Spinal cord (tissue), 10 donors: Measurements from ENCODE around the gene PAX6. TPM values are rescaled to one million over a fixed set of nuclear protein-coding genes. Genes with fewer than 3 reads are reported as not detected.
"Not testable (repeated sequence)": the region's sequence is repeated elsewhere in the genome, so short reads cannot be mapped to it uniquely, and the experiment has no call there.

Source experiments
- DNase-seq, 6 donors: peaks; one replicate each; pipeline versions ENCODE4 v3.0.0 to v3.0.0-alpha.2; 2013 to 2015; ENCODE audit warnings: low spot score in 6 of 6, low read depth in 4 of 6
- H3K27ac ChIP-seq: one replicate; pipeline ENCODE4 v1.5.1; 2013; ENCODE audit warnings: low read depth, low read length, control low read depth
- H3K27me3 ChIP-seq: one replicate; pipeline ENCODE4 v1.6.1; 2013; ENCODE audit warnings: low read length; ENCODE audit not compliant: control insufficient read depth, insufficient read depth
- H3K36me3 ChIP-seq: one replicate; pipeline ENCODE4 v1.6.1; 2013; ENCODE audit warnings: low read length; ENCODE audit not compliant: control insufficient read depth, insufficient read depth
- H3K4me1 ChIP-seq: one replicate; pipeline ENCODE4 v1.6.1; 2013; ENCODE audit warnings: low read length; ENCODE audit not compliant: control insufficient read depth, insufficient read depth
- H3K4me3 ChIP-seq: one replicate; pipeline ENCODE4 v1.5.1; 2013; ENCODE audit warnings: low read depth, low read length, control low read depth
- H3K9me3 ChIP-seq: one replicate; pipeline ENCODE4 v1.6.1; 2013; ENCODE audit warnings: low read length; ENCODE audit not compliant: control insufficient read depth, insufficient read depth
- WGBS: methylation state at CpG from one replicate; pipeline ENCODE4 v1.1.5; 2013; ENCODE audit warnings: missing lambda C conversion rate; ENCODE audit not compliant: insufficient coverage; 5-methylcytosine and 5-hydroxymethylcytosine counted together
- polyA plus RNA-seq, 2 donors: library from polyadenylated mRNA; unstranded; fragments of 120-200 nt; gene quantifications; one replicate each; pipeline ENCODE4 v1.2.1, GENCODE V29; 2013; ENCODE audit not compliant: insufficient read length in 2 of 2
- total RNA-seq, 2 donors: library from RNA; depleted of rRNA in 1 of 2; stranded (reverse); fragments of 120-200 nt in 1 of 2; fragments of >200 nt in 1 of 2; gene quantifications; one replicate each; pipeline versions ENCODE4 v1.2.3 to v1.2.4, GENCODE V29; 2013 to 2014
- donor health status: healthy.

PAX6 gene
- total and polyA plus RNA-seq, 4 donors: 9.4 to 44.1 (median 31.0) TPM

DNA sequence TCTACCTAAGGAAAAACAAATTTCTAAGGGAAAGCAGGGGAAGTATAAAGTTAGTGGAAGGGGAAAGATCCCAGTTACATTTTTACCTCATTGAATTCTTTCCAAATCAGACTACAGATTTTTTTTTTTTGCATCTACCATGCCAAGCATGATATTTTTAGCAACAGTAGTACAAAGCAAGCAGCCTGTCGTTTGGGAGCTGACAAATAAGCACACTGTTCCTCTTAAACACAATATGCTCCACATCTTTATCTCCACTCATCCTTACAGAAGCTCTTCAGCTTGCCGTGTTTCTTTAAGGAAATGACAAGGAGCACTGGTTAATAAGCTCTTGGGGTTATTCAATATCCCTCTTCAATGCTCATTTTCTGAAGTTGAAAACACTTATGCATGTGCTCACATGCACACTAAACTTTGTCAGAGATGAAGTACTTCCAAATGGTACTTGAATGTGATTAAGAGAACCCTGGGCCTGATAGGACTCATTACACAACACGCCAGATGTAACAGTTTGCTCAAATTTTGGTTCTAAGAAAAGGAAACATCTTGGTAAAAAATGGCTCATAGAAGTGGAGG is 53.8 kb downstream of the PAX6 start:
- Histone ChIP-seq H3K9me3 (no peaks in the 10 kb centered on the region), H3K36me3 (no peaks in the 10 kb centered on the region), H3K27ac (no peak overlapping the region), H3K4me1 (no peaks in the 10 kb centered on the region), H3K4me3 (no peak overlapping the region), H3K27me3 (no peaks in the 10 kb centered on the region)
- DNase-seq: peak in 2 of 6 donors; percentile 35 to 77
- 9% methylated on average over 1 of the region's 3 CpGs for WGBS

DNA sequence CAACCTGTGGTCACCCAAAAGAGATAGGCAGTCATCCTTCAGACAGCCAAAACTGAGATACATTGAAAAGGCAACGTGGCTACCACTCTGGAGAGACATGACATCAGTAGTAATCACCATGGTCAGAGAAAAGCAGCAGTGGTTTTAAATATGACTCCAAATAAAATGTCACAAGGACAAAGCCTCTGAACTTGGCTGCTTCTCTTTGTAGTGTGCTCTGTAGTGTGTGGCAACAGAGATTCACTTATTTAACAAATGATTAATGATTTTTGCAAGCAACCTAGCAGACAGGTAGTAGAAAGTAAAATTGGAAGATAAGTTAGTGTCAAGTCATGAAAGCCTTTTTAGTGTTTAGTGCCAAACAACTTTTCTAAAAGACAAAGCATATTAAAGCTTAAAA is 63.5 kb downstream of the PAX6 start:
- no peaks in the 10 kb centered on the region for H3K9me3 ChIP-seq
- no peaks in the 10 kb centered on the region for H3K36me3 ChIP-seq
- H3K27ac ChIP-seq: no peak overlapping the region
- no peaks in the 10 kb centered on the region for H3K27me3 ChIP-seq
- 43% methylated on average over 1 of the region's 1 CpG for WGBS
- DNase-seq: no peak
- H3K4me1 ChIP-seq: no peaks in the 10 kb centered on the region
- no peak overlapping the region for H3K4me3 ChIP-seq

DNA sequence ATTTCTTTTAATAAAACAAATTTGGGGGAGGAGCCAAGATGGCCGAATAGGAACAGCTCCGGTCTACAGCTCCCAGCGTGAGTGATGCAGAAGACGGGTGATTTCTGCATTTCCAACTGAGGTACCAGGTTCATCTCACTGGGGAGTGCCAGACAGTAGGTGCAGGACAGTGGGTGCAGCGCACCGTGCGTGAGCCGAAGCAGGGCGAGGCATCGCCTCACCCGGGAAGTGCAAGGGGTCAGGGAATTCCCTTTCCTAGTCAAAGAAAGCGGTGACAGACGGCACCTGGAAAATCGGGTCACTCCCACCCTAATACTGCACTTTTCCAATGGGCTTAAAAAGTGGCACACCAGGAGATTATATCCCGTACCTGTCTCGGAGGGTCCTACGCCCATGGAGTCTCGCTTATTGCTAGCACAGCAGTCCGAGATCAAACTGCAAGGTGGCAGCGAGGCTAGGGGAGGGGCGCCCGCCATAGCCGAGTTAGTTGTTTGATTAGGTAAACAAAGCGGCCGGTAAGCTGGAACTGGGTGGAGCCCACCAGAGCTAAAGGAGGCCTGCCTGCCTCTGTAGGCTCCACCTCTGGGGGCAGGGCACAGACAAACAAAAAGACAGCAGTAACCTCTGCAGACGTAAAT is 70.3 kb downstream of the PAX6 start:
- H3K27me3 ChIP-seq, DNase-seq, H3K27ac ChIP-seq, H3K4me1 ChIP-seq, H3K36me3 ChIP-seq, H3K4me3 ChIP-seq, H3K9me3 ChIP-seq: not testable (repeated sequence)
- 88% methylated on average over 13 of the region's 26 CpGs for WGBS

DNA sequence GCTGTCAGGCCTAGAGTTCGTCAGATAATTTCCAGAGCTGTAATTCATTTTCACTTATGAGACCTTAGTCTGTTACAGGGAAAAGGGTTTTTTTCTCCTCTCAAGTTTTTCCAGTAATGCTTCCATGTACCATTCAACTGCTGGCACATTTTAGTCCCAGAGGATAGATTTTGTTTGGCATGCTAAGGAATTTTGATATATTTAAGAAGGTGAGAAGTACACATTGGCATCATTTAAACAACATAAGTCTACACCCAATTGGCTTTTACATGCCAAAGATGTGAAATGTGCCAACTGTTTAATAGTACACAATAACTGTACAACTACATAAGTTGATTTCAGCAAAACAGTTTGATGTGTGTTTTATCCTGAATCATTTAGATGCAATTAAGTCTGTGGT is 71.0 kb downstream of the PAX6 start:
- Histone ChIP-seq H3K27ac (no peak overlapping the region), H3K4me1 (no peaks in the 10 kb centered on the region), H3K4me3 (no peak overlapping the region), H3K9me3 (peaks cover 3% of the 10 kb centered on the region), H3K36me3 (no peaks in the 10 kb centered on the region), H3K27me3 (no peaks in the 10 kb centered on the region)
- WGBS: no CpG with 5 or more reads among the region's 1 CpG
- DNase-seq: peak in 1 of 6 donors; percentile 71
